OCI-LY7 (cell line): ENCODE results near the gene LARP1.

ENCODE experiments used
- CTCF ChIP-seq: fragments of 200-600 bp; sonication (generic); conservative IDR thresholded peaks from 2 replicates; pipeline ENCODE4 v1.5.1; 2014; ENCODE audit warnings: mild to moderate bottlenecking, antibody characterized with exemption, low read length, moderate library complexity, mixed read lengths
- EZH2phosphoT487 ChIP-seq: fragments of 200-600 bp; sonication (generic); IDR thresholded peaks from 2 replicates; pipeline ENCODE4 v1.6.1; 2018; ENCODE audit warnings: low read depth, borderline replicate concordance, mild to moderate bottlenecking, mixed run types, antibody characterized with exemption, low read length, moderate library complexity, mixed read lengths

- TF ChIP-seq CTCF = no peak; the same call in 1 of the 2 replicates
- TF ChIP-seq EZH2phosphoT487 = no peak
Observed at GRCh38 chr5:154771383-154771901, 16.3 kb downstream of the LARP1 start.
